NCI-H748 (cell line): ENCODE data around the gene RAPGEF3.

Experiments
- DNase-seq: peaks from one replicate; lab custom pipeline; 2025; ENCODE audit not compliant: unreplicated experiment; lab: John Stamatoyannopoulos, UW

The RAPGEF3 gene

GRCh38 chr12:47705229-47705565 lies 53.5 kb downstream of the RAPGEF3 start:
- no peak for DNase-seq

DNA sequence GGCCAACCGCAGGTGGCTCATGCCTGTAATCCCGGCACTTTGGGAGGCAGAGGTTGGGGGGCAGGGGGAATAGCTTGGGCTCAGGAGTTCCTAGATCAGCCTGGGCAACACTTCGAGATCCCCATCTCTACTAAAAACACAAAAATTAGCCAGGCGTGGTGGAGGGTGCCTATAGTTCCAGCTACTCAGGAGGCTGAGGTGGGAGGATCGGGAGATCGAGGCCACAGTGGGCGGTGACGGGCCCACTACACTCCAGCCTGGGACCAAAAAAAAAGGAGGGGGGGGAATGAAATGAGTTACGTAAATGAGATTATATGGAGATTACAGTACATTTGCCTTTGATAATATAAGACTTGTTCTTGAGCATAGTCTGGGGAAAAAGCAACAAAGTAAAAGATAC lies 54.0 kb downstream of the RAPGEF3 start:
- DNase-seq, result no peak

GRCh38 chr12:47700263-47700662 lies 58.4 kb downstream of the RAPGEF3 start:
- DNase-seq, result no peak

DNA sequence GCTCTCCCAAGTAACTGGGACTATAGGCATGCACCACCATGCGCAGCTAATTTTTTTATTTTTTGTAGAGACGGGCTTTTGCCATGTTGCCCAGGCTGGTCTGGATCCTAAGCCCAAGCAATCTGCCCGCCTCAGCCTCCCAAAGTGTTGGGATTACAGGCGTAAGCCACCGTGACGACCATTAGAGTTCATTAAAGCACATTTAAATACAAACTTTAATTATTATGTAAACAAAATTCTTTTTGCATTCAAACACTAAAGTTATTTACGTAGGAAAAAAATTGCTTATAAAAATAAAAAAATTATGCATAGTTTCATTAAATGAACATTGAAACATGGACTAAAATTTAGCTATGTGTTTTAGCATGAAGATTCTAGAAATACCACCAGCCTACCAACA lies 60.0 kb downstream of the RAPGEF3 start:
- DNase-seq, result no peak

- DNase-seq, result no peak
Observed at GRCh38 chr12:47698055-47698454, 60.6 kb downstream of the RAPGEF3 start.

DNA sequence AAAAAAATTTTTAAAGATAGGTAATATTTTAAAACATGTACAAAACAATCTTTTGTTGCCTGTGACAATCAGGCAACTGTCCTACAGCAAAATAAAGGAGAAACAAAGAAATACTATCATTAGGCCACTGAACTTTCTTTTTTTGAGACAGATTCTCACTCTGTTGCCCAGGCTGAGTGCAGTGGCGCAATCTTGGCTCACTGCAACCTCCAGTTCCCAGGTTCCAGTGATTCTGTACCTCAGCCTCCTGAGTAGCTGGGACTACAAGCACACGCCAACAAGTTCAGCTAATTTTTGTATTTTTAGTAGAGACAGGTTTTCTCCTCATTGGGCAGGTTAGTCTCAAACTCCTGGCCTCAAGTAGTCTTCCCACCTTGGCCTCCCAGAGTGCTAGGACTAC lies 69.5 kb downstream of the RAPGEF3 start:
- no peak for DNase-seq

DNA sequence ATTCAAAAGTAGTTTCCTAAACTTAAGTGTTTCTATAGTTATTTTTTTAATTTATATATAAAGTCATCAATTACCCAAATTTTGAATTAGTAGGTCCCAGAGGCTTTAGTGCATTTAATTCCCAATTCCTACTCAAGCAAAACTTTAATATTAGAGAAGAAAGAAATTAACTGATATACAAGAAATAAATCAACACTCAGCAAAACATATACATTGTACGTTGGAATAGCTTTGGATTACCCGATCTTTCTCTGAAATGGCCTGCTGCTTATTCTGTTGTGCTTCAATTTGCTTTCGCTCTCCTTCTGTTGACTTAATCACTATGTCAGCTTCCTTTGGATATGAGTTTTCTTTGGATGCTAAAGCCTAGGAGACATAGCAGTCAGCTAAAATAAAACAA lies 71.0 kb downstream of the RAPGEF3 start:
- DNase-seq, result no peak

- peak; percentile 34 for DNase-seq
Observed at GRCh38 chr12:47686645-47687240, 71.9 kb downstream of the RAPGEF3 start.
